H1 (cell line): Measurements from ENCODE around the gene NR2E1. TPM values are rescaled to one million over a fixed set of nuclear protein-coding genes. Genes with fewer than 3 reads are reported as not detected.

Source experiments
- BRCA1 ChIP-seq: IDR thresholded peaks from 2 replicates; pipeline ENCODE4 v1.6.1; 2012; ENCODE audit warnings: low read depth, low read length, improper control_type of control experiment
- CHD2 ChIP-seq: IDR thresholded peaks from 2 replicates; pipeline ENCODE4 v1.6.1; 2012; ENCODE audit warnings: low read length, improper control_type of control experiment
- FOSL1 ChIP-seq: IDR thresholded peaks from 2 replicates; pipeline ENCODE4 v1.6.1; 2011; ENCODE audit warnings: mild to moderate bottlenecking, low read depth, low read length, moderate library complexity; ENCODE audit not compliant: insufficient read depth
- POLR2AphosphoS5 ChIP-seq: IDR thresholded peaks from 2 replicates; pipeline ENCODE4 v1.6.1; 2011; ENCODE audit warnings: low read depth, low read length
- POU5F1 ChIP-seq: IDR thresholded peaks from 2 replicates; pipeline ENCODE4 v1.6.1; 2011; ENCODE audit warnings: low read depth, mild to moderate bottlenecking, low read length, moderate library complexity
- RFX5 ChIP-seq: IDR thresholded peaks from 2 replicates; pipeline ENCODE4 v1.6.1; 2011; ENCODE audit warnings: low read depth, low read length, improper control_type of control experiment, borderline replicate concordance
- SAP30 ChIP-seq: fragments of 300-600 bp; sonication (generic); IDR thresholded peaks from 2 replicates; pipeline ENCODE4 v1.7.1; 2012; ENCODE audit warnings: low read length, moderate library complexity, mild to moderate bottlenecking, inconsistent platforms; ENCODE audit not compliant: insufficient read depth, insufficient replicate concordance
- SP4 ChIP-seq: IDR thresholded peaks from 2 replicates; pipeline ENCODE4 v1.6.1; 2012; ENCODE audit warnings: low read length, inconsistent platforms
- SRF ChIP-seq: IDR thresholded peaks from 2 replicates; pipeline ENCODE4 v1.6.1; 2011; ENCODE audit warnings: mild to moderate bottlenecking, low read depth, low read length, moderate library complexity
- SUZ12 ChIP-seq: fragments of 200-600 bp; sonication (generic); IDR thresholded peaks from 2 replicates; pipeline ENCODE4 v1.6.1; 2012; ENCODE audit warnings: mild to moderate bottlenecking, inconsistent platforms, low read length, moderate library complexity, mixed read lengths
- TAF7 ChIP-seq: optimal IDR thresholded peaks from 2 replicates; pipeline ENCODE3; 2011; ENCODE audit warnings: low read depth, mild to moderate bottlenecking, inconsistent platforms, low read length, moderate library complexity, borderline replicate concordance
- polyA plus RNA-seq, 7 experiments: library from polyadenylated mRNA; depleted of rRNA in 3 of 7; stranded (reverse) in 5 of 7; unstranded in 2 of 7; fragments of >200 nt in 5 of 7; fragments of 200-250 nt in 2 of 7; gene quantifications; 1 replicate in 5 of 7; 2 replicates in 1 of 7; 4 replicates in 1 of 7; pipeline versions ENCODE4 v1.2.1 to v1.2.3, GENCODE V29; 2011 to 2013; ENCODE audit warnings: missing spikeins in 2 of 7, mixed read lengths in 2 of 7
- total RNA-seq: library from RNA; stranded (reverse); fragmentation: NEBNext Ultra II Directional; extraction: Animal tissue kit (Norgen Biotek cat#: 25700); gene quantifications from 2 replicates; pipeline ENCODE4 v1.2.1, GENCODE V29; 2021
- TF ChIP-seq, protein P1 (sequence below): IDR thresholded peaks from 2 replicates; pipeline ENCODE4 v1.6.1; 2012; ENCODE audit warnings: inconsistent platforms
- TF ChIP-seq, protein P2 (sequence below): IDR thresholded peaks from 2 replicates; pipeline ENCODE4 v1.6.1; 2011; ENCODE audit warnings: low read length, improper control_type of control experiment
- TF ChIP-seq, protein P3 (sequence below): IDR thresholded peaks from 2 replicates; pipeline ENCODE4 v1.6.1; 2012; ENCODE audit warnings: low read length, inconsistent platforms

NR2E1 gene
- total and polyA plus RNA-seq, 2 of the 8 experiments (the other 6 are each of a cell fraction or from before 2014, with no cell fraction given) = not detected

DNA sequence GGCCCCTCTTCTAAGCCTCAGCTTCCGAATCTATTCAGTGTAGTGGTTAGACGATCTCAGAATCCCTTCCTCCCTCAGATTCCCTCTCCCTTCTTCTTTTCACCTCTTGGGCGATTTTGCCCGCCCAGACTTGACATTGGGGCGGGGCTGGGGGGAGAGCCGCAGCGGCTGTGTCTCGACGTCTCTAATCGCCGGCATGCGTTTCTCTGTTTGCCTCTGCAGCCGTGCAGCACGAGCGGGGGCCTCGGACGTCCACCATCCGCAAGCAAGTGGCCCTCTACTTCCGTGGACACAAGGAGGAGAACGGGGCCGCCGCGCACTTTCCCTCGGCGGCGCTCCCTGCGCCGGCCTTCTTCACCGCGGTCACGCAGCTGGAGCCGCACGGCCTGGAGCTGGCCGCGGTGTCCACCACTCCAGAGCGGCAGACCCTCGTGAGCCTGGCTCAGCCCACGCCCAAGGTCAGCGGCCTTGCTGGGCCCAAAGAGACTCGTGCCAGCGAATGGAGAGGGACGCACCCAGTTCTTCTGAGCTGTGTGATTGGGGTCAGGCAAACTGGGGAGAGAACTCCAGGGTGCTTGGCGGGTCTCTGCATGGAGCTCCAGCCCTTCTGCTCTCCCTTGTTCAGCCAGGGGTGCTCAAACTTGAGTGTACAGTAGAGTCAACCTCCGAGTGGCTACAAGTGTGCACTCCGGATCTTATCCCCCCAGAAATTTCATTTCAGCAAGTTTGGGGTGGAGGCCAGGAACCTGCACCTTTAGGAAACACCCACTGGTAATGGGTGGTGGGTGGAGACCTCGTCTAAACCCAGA, 10.7 kb downstream of the NR2E1 start (continued):
- TF ChIP-seq SAP30 (no peak), SUZ12 (peak; percentile 98), TAF7 (no peak), CHD2 (no peak), POLR2AphosphoS5 (no peak), SP4 (no peak), POU5F1 (no peak), BRCA1 (no peak), FOSL1 (no peak), SRF (no peak), RFX5 (no peak)
- TF ChIP-seq, protein P1, sequence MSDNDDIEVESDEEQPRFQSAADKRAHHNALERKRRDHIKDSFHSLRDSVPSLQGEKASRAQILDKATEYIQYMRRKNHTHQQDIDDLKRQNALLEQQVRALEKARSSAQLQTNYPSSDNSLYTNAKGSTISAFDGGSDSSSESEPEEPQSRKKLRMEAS = peak; percentile 8; the same call in 1 of the 2 replicates
- TF ChIP-seq, protein P2, sequence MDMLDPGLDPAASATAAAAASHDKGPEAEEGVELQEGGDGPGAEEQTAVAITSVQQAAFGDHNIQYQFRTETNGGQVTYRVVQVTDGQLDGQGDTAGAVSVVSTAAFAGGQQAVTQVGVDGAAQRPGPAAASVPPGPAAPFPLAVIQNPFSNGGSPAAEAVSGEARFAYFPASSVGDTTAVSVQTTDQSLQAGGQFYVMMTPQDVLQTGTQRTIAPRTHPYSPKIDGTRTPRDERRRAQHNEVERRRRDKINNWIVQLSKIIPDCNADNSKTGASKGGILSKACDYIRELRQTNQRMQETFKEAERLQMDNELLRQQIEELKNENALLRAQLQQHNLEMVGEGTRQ = no peak
- TF ChIP-seq, protein P3, sequence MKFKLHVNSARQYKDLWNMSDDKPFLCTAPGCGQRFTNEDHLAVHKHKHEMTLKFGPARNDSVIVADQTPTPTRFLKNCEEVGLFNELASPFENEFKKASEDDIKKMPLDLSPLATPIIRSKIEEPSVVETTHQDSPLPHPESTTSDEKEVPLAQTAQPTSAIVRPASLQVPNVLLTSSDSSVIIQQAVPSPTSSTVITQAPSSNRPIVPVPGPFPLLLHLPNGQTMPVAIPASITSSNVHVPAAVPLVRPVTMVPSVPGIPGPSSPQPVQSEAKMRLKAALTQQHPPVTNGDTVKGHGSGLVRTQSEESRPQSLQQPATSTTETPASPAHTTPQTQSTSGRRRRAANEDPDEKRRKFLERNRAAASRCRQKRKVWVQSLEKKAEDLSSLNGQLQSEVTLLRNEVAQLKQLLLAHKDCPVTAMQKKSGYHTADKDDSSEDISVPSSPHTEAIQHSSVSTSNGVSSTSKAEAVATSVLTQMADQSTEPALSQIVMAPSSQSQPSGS = no peak
